ENCODE results near the gene CAPN1. TPM values are rescaled to one million over a fixed set of nuclear protein-coding genes. Genes with fewer than 3 reads are reported as not detected.
A peak's percentile ranks its signal among the peaks of the same experiment; 100 is the strongest.

Gene CAPN1
- total RNA-seq, 4 donors from 2014 or later = 467 to 627 (median 561) TPM

DNA sequence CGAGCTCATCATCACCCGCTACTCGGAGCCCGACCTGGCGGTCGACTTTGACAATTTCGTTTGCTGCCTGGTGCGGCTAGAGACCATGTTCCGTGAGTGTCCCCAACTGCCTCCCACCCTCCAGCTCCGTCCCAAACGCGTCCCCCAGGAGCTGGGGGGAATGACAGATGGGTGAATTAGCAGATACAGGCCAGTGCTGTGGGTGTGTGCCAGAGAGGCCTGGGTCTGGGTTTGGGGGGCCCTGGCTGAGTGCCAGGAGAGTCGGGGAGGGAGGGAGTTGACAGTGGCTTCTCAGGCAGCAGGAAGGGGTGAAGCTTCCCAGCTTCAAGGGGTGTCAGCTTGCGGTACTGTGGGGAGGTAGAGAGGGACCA is 28.6 kb downstream of the CAPN1 start:
- H3K4me1 ChIP-seq = no peaks in the 10 kb centered on the region
- no peaks in the 10 kb centered on the region for H3K9me3 ChIP-seq
- peak in 1 of 2 donors; percentile 63 for DNase-seq (ENCODE audit: low spot score in 2 of 2)
- H3K4me3 ChIP-seq = no peak overlapping the region
- no peak overlapping the region for H3K27ac ChIP-seq
- WGBS = 86% methylated on average over 14 of the region's 14 CpGs
- H3K27me3 ChIP-seq = no peaks in the 10 kb centered on the region
- H3K36me3 ChIP-seq = peaks cover 66% of the 10 kb centered on the region
- TF ChIP-seq CTCF (IDR thresholded peaks at IDR 0.05) = no peak
- no peak for TF ChIP-seq POLR2A (IDR thresholded peaks at IDR 0.05)
- no peak for TF ChIP-seq POLR2AphosphoS5 (IDR thresholded peaks at IDR 0.05)

DNA sequence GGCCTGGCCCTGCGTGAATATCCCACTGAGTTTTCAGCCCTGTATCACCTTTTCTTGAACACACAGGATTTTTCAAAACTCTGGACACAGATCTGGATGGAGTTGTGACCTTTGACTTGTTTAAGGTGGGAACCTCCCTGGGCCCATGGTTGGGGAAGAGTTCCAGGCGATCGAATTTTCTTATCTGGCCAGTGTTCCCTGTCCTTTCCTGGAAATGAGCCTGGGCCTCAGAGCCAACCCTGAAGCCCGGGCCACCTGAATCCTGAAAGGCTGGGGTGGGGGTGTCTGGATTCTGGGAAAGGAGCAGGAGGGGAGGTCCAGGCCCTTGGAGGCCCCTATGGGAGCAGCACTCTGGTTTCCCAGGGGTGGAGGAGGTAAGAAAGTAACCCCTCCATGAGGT is 29.0 kb downstream of the CAPN1 start:
- Histone ChIP-seq H3K4me1 (no peaks in the 10 kb centered on the region), H3K27me3 (no peaks in the 10 kb centered on the region), H3K36me3 (peaks cover 62% of the 10 kb centered on the region), H3K9me3 (no peaks in the 10 kb centered on the region), H3K4me3 (no peak overlapping the region), H3K27ac (no peak overlapping the region)
- WGBS = 83% methylated on average over 4 of the region's 4 CpGs
- peak in 1 of 2 donors; percentile 69 for DNase-seq (ENCODE audit: low spot score in 2 of 2)
- no peak for TF ChIP-seq POLR2AphosphoS5 (IDR thresholded peaks at IDR 0.05)
- no peak for TF ChIP-seq EP300 (IDR thresholded peaks at IDR 0.05)
- no peak for TF ChIP-seq CTCF (IDR thresholded peaks at IDR 0.05)
- no peak for TF ChIP-seq POLR2A (IDR thresholded peaks at IDR 0.05)

GRCh38 chr11:65211293-65212105 is 29.8 kb downstream of the CAPN1 start:
- H3K27ac ChIP-seq = no peak overlapping the region
- DNase-seq (ENCODE audit: low spot score in 2 of 2) = peak in 1 of 2 donors; percentile 76
- 61% methylated on average over 28 of the region's 29 CpGs for WGBS
- H3K27me3 ChIP-seq = no peaks in the 10 kb centered on the region
- no peak overlapping the region for H3K4me3 ChIP-seq
- H3K4me1 ChIP-seq = no peaks in the 10 kb centered on the region
- H3K36me3 ChIP-seq = peaks cover 55% of the 10 kb centered on the region
- H3K9me3 ChIP-seq = no peaks in the 10 kb centered on the region
- TF ChIP-seq POLR2AphosphoS5 (IDR thresholded peaks at IDR 0.05) = no peak
- TF ChIP-seq CTCF (IDR thresholded peaks at IDR 0.05) = no peak
- no peak for TF ChIP-seq POLR2A (IDR thresholded peaks at IDR 0.05)
- TF ChIP-seq EP300 (IDR thresholded peaks at IDR 0.05) = no peak

DNA sequence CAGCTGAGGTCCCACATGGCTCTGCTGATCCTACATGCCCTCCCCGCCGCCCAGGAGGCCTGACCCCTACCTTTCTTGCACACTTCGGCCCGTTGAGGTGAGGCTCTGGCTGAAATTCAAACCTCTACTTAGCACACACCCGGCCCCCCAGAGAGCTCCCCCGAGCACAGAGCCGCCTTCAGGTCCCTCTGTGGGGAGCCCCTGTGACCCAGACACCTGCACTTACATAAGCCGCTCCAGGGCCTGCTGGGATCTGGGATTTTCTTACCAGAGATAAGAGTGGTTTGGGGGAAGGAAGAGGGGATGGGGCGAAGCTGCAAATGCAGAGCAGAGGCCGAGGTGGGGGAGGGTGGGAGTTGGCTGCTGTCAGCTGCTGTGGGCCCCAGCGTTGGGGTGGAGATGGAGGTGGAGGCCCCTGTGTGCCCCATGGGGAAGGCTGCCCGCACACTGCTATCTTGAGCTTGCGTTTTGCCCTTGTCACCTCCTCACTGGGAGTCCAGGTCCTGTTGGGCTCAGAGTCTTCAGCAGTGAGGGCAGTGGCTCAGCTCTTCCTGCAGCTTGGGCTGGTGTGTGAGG is 30.6 kb downstream of the CAPN1 start:
- Histone ChIP-seq H3K9me3 (no peaks in the 10 kb centered on the region), H3K4me3 (no peak overlapping the region), H3K27me3 (no peaks in the 10 kb centered on the region), H3K4me1 (no peaks in the 10 kb centered on the region), H3K27ac (no peak overlapping the region), H3K36me3 (peaks cover 47% of the 10 kb centered on the region)
- WGBS = 80% methylated on average over 6 of the region's 13 CpGs
- TF ChIP-seq CTCF (IDR thresholded peaks at IDR 0.05) (no peak), EP300 (IDR thresholded peaks at IDR 0.05) (no peak), POLR2AphosphoS5 (IDR thresholded peaks at IDR 0.05) (no peak), POLR2A (IDR thresholded peaks at IDR 0.05) (no peak)
- DNase-seq (ENCODE audit: low spot score in 2 of 2) = peak in 1 of 2 donors; percentile 75

All from suprapubic skin (tissue), 4 donors.